Ovary (tissue), 9 donors: Measurements from ENCODE around the gene CC2D2A. TPM values are rescaled to one million over a fixed set of nuclear protein-coding genes. Genes with fewer than 3 reads are reported as not detected.

Experiments used
- DNase-seq, 5 donors: peaks; one replicate each; pipeline ENCODE4 v3.0.0-alpha.2; 2019 to 2020
- H3K27ac ChIP-seq, 2 donors: fragments of 200-600 bp; one replicate each; pipeline versions ENCODE4 v1.5.1 to v1.8.0; 2019 to 2022
- H3K27me3 ChIP-seq: fragments of 200-600 bp; one replicate; pipeline ENCODE4 v1.8.0; 2022
- H3K36me3 ChIP-seq: fragments of 200-600 bp; sonication (generic); one replicate; pipeline ENCODE4 v1.5.1; 2019
- H3K4me1 ChIP-seq: one replicate; pipeline ENCODE4 v1.8.1; 2013; ENCODE audit warnings: mild to moderate bottlenecking, moderate library complexity; ENCODE audit not compliant: insufficient read depth
- H3K4me3 ChIP-seq: fragments of 200-600 bp; sonication (generic); one replicate; pipeline ENCODE4 v1.5.1; 2017
- H3K9me3 ChIP-seq, 2 donors: fragments of 200-600 bp in 1 of 2; sonication (generic) in 1 of 2; one replicate each; pipeline versions ENCODE4 v1.5.1 to v1.8.1; 2013 to 2019; ENCODE audit warnings: mild to moderate bottlenecking in 1 of 2, moderate library complexity in 1 of 2
- EP300 ChIP-seq: sonication (generic); formaldehyde crosslinking; IDR thresholded peaks from one replicate; pipeline ENCODE4 v1.6.1; 2017; ENCODE audit warnings: antibody characterized with exemption
- POLR2A ChIP-seq: fragments of 450-650 bp; IDR thresholded peaks from one replicate; pipeline ENCODE4 v1.6.1; 2017; ENCODE audit warnings: antibody characterized with exemption, mild to moderate bottlenecking, moderate library complexity
- WGBS, 3 donors: extraction: QIAGEN DNeasy Blood & Tissue Kit in 1 of 3; methylation state at CpG; one replicate each; pipeline versions ENCODE4 v1.1.5 to v1.1.7; 2013 to 2017; 5-methylcytosine and 5-hydroxymethylcytosine counted together
- intact Hi-C, 4 donors: fragments of 100-400 bp; cut with DNase I; formaldehyde crosslinking; loops; one replicate each; pipeline versions ENCODE4 v1.11.0 to v1.15.1; 2022 to 2023
- polyA plus RNA-seq, 2 donors: library from polyadenylated mRNA; stranded (reverse); fragments of 200-250 nt in 1 of 2; fragments of 350-450 nt in 1 of 2; fragmentation: Illumina TruSeq in 1 of 2; extraction: RNeasy Lipid Tissue Mini Kit (QIAGEN cat#74804) in 1 of 2; gene quantifications; one replicate each; pipeline ENCODE4 v1.2.3, GENCODE V29; 2013 to 2014
- total RNA-seq, 7 donors: library from RNA; depleted of rRNA in 2 of 7; stranded (reverse); fragments of >200 nt in 2 of 7; fragmentation: NEBNext Ultra II Directional in 3 of 7; extraction: Animal tissue kit (Norgen Biotek cat#: 25700) in 3 of 7; gene quantifications; one replicate each; pipeline versions ENCODE4 v1.1.0 to v1.2.4, GENCODE V29; 2016 to 2023
- TF ChIP-seq, protein P1 (sequence below), 3 donors: fragments of 450-650 bp in 2 of 3; fragments of 200-600 bp in 1 of 3; IDR thresholded peaks; one replicate each; pipeline versions ENCODE4 v1.5.1 to v1.8.0; 2016 to 2022; ENCODE audit warnings: antibody characterized with exemption in 3 of 3, mild to moderate bottlenecking in 1 of 3
- donor health status: DM: no; HTN: no; CAD: no; lungs with moderate emphysema.
- donor health status: DM: no; HTN: no; CAD: no.
- donor health status: Bipolar disorder and iron deficiency.
- donor health status: DM: yes; HTN: yes; CAD: no.
- donor health status: DM: no; HTN: no; CAD: no.
- donor health status: DM: yes; HTN: yes; CAD: no.

The CC2D2A gene
- total and polyA plus RNA-seq, 9 donors = 9.4 to 53.9 (median 17.5) TPM

DNA sequence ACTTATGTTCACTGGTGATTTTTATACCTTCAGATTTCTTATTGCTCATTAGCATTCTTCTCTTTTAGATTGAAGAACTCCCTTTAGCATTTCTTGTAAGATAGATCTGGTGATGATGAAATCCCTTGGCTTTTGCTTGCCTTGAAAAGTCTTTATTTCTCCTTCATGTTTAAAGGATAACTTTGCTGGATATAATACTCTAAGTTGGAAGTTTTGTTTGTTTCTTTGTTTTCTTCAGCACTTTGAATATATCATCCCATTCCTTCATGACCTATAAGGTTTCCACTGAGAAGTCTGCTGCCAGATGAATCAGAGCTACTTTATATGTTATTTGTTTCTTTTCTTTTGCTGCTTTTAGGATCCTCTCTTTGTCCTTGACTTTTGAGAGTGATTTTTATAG is 18.5 kb downstream of the CC2D2A start:
- Histone ChIP-seq H3K27ac (no peak overlapping the region), H3K27me3 (no peaks in the 10 kb centered on the region), H3K36me3 (no peaks in the 10 kb centered on the region), H3K9me3 (no peaks in the 10 kb centered on the region), H3K4me1 (no peaks in the 10 kb centered on the region), H3K4me3 (no peak overlapping the region)
- intact Hi-C loops = no loop called here
- DNase-seq = no peak
- TF ChIP-seq EP300 (no peak), POLR2A (no peak)
- TF ChIP-seq, protein P1, sequence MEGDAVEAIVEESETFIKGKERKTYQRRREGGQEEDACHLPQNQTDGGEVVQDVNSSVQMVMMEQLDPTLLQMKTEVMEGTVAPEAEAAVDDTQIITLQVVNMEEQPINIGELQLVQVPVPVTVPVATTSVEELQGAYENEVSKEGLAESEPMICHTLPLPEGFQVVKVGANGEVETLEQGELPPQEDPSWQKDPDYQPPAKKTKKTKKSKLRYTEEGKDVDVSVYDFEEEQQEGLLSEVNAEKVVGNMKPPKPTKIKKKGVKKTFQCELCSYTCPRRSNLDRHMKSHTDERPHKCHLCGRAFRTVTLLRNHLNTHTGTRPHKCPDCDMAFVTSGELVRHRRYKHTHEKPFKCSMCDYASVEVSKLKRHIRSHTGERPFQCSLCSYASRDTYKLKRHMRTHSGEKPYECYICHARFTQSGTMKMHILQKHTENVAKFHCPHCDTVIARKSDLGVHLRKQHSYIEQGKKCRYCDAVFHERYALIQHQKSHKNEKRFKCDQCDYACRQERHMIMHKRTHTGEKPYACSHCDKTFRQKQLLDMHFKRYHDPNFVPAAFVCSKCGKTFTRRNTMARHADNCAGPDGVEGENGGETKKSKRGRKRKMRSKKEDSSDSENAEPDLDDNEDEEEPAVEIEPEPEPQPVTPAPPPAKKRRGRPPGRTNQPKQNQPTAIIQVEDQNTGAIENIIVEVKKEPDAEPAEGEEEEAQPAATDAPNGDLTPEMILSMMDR (IDR thresholded peaks at IDR 0.05) = no peak

GRCh38 chr4:15488658-15489470 is 19.2 kb downstream of the CC2D2A start:
- intact Hi-C loops = no loop called here
- H3K27ac ChIP-seq = no peak overlapping the region
- WGBS, 3 donors = 68 to 86% (median 79%) methylated on average over 6 of the region's 6 CpGs
- H3K27me3 ChIP-seq = no peaks in the 10 kb centered on the region
- no peak for TF ChIP-seq POLR2A
- TF ChIP-seq EP300 = no peak
- TF ChIP-seq, protein P1 (IDR thresholded peaks at IDR 0.05) = no peak
- no peaks in the 10 kb centered on the region for H3K9me3 ChIP-seq
- no peaks in the 10 kb centered on the region for H3K36me3 ChIP-seq
- no peak for DNase-seq
- no peaks in the 10 kb centered on the region for H3K4me1 ChIP-seq
- no peak overlapping the region for H3K4me3 ChIP-seq

GRCh38 chr4:15489551-15489950 is 19.9 kb downstream of the CC2D2A start:
- Histone ChIP-seq H3K36me3 (no peaks in the 10 kb centered on the region), H3K9me3 (no peaks in the 10 kb centered on the region), H3K27ac (no peak overlapping the region), H3K4me1 (no peaks in the 10 kb centered on the region), H3K4me3 (no peak overlapping the region), H3K27me3 (no peaks in the 10 kb centered on the region)
- TF ChIP-seq, protein P1 (IDR thresholded peaks at IDR 0.05) = no peak
- TF ChIP-seq POLR2A (no peak), EP300 (no peak)
- WGBS, 3 donors = 87 to 94% (median 88%) methylated on average over 2 of the region's 2 CpGs
- DNase-seq = no peak
- intact Hi-C loops = no loop called here

- Histone ChIP-seq H3K4me3 (no peak overlapping the region), H3K27me3 (no peaks in the 10 kb centered on the region), H3K4me1 (no peaks in the 10 kb centered on the region), H3K36me3 (no peaks in the 10 kb centered on the region), H3K9me3 (no peaks in the 10 kb centered on the region), H3K27ac (no peak overlapping the region)
- TF ChIP-seq, protein P1 (IDR thresholded peaks at IDR 0.05) = no peak
- no peak for TF ChIP-seq EP300
- TF ChIP-seq POLR2A = no peak
- intact Hi-C loops = no loop called here
- DNase-seq = no peak
Observed at GRCh38 chr4:15493411-15493810, 23.7 kb downstream of the CC2D2A start.
